ENCODE measurements around the gene UROS. TPM values are rescaled to one million over a fixed set of nuclear protein-coding genes. Genes with fewer than 3 reads are reported as not detected.
A peak's percentile ranks its signal among the peaks of the same experiment; 100 is the strongest.

The UROS gene
- total and polyA plus RNA-seq, 4 donors: 24.9 to 157 (median 37.9) TPM

GRCh38 chr10:125849448-125849847 is 26.4 kb upstream of the UROS start:
- Histone ChIP-seq H3K27me3 (ENCODE audit: control insufficient read depth in 4 of 4, insufficient read depth in 4 of 4, low read length in 3 of 4) (no peaks in the 10 kb centered on the region), H3K9me3 (ENCODE audit: control insufficient read depth in 4 of 4, low read length in 3 of 4) (no peaks in the 10 kb centered on the region), H3K27ac (ENCODE audit: low read depth in 1 of 2, low read length in 2 of 2) (peak overlapping the region in 1 of 2 donors; percentile 27), H3K4me1 (ENCODE audit: control insufficient read depth in 4 of 4, insufficient read depth in 4 of 4, low read length in 3 of 4) (peaks cover 7 to 31% (median 23%) of the 10 kb centered on the region in 4 donors), H3K4me3 (ENCODE audit: low read depth in 1 of 3, low read length in 3 of 3) (no peak overlapping the region), H3K9ac (ENCODE audit: low read depth in 1 of 2, low read length in 2 of 2) (no peak overlapping the region), H3K36me3 (ENCODE audit: control insufficient read depth in 4 of 4, insufficient read depth in 3 of 4, low read depth in 1 of 4, low read length in 3 of 4) (peaks cover 1 to 22% (median 15%) of the 10 kb centered on the region in 4 donors)
- WGBS: 51% methylated on average over 7 of the region's 7 CpGs
- no peak for DNase-seq (ENCODE audit: low spot score)
- no peak for TF ChIP-seq SP1 (IDR thresholded peaks at IDR 0.05)
- peak in 1 of 2 donors; percentile 29 for TF ChIP-seq RAD21 (IDR thresholded peaks at IDR 0.05)
- TF ChIP-seq JUND (IDR thresholded peaks at IDR 0.05): no peak
- no peak for TF ChIP-seq ZBTB33 (IDR thresholded peaks at IDR 0.05)
- TF ChIP-seq, protein P1, sequence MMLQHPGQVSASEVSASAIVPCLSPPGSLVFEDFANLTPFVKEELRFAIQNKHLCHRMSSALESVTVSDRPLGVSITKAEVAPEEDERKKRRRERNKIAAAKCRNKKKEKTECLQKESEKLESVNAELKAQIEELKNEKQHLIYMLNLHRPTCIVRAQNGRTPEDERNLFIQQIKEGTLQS (IDR thresholded peaks at IDR 0.05): no peak
- TF ChIP-seq, protein P2, sequence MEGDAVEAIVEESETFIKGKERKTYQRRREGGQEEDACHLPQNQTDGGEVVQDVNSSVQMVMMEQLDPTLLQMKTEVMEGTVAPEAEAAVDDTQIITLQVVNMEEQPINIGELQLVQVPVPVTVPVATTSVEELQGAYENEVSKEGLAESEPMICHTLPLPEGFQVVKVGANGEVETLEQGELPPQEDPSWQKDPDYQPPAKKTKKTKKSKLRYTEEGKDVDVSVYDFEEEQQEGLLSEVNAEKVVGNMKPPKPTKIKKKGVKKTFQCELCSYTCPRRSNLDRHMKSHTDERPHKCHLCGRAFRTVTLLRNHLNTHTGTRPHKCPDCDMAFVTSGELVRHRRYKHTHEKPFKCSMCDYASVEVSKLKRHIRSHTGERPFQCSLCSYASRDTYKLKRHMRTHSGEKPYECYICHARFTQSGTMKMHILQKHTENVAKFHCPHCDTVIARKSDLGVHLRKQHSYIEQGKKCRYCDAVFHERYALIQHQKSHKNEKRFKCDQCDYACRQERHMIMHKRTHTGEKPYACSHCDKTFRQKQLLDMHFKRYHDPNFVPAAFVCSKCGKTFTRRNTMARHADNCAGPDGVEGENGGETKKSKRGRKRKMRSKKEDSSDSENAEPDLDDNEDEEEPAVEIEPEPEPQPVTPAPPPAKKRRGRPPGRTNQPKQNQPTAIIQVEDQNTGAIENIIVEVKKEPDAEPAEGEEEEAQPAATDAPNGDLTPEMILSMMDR (IDR thresholded peaks at IDR 0.05; ENCODE audit: low read depth, low read length, missing input control): peak; percentile 29

DNA sequence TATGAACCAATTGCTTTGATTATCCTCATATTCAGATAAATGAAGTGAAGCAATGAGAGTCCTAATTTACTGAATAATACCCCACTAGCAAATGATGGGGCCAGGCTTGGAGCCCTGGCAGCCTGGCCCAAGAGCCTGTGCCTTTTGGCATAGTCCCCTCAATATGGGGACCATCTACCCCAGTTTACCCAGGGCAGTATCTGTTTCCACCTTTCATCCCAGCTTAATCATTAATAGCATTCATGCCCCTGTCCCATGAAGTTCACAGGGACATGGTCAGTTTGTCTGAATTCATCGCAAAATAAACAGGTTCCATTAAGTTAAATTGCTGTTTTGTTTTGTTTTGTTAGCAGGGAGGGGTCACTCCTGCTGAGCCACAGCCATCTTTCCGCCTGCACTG is 25.8 kb upstream of the UROS start:
- WGBS: 49% methylated on average over 2 of the region's 2 CpGs

More for the DNA sequence above, 25.8 kb upstream of the UROS start:
- DNase-seq (ENCODE audit: low spot score): no peak
- no peaks in the 10 kb centered on the region for H3K27me3 ChIP-seq (ENCODE audit: control insufficient read depth in 4 of 4, insufficient read depth in 4 of 4, low read length in 3 of 4)
- no peak overlapping the region for H3K9ac ChIP-seq (ENCODE audit: low read depth in 1 of 2, low read length in 2 of 2)
- no peak for TF ChIP-seq GABPA (IDR thresholded peaks at IDR 0.05 in 1 of 2, conservative IDR thresholded peaks at IDR 0.05 in 1 of 2)
- TF ChIP-seq EGR1 (IDR thresholded peaks at IDR 0.05; ENCODE audit: low read depth in 2 of 2): no peak
- TF ChIP-seq ZBTB33 (IDR thresholded peaks at IDR 0.05): no peak
- no peak for TF ChIP-seq HNF4A (conservative IDR thresholded peaks at IDR 0.05)
- TF ChIP-seq, protein P2 (IDR thresholded peaks at IDR 0.05; ENCODE audit: low read depth, low read length, missing input control): no peak
- TF ChIP-seq FOXA1 (IDR thresholded peaks at IDR 0.05): no peak
- TF ChIP-seq RAD21 (IDR thresholded peaks at IDR 0.05): no peak
- TF ChIP-seq, protein P1 (IDR thresholded peaks at IDR 0.05): no peak
- TF ChIP-seq TAF1 (conservative IDR thresholded peaks at IDR 0.05): no peak
- peak in 1 of 2 donors; percentile 37 for TF ChIP-seq RXRA (IDR thresholded peaks at IDR 0.05)
- TF ChIP-seq YY1 (IDR thresholded peaks at IDR 0.05): peak; percentile 41
- TF ChIP-seq SP1 (IDR thresholded peaks at IDR 0.05): peak; percentile 31
- TF ChIP-seq, protein P3, sequence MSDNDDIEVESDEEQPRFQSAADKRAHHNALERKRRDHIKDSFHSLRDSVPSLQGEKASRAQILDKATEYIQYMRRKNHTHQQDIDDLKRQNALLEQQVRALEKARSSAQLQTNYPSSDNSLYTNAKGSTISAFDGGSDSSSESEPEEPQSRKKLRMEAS (IDR thresholded peaks at IDR 0.05): no peak
- H3K36me3 ChIP-seq (ENCODE audit: control insufficient read depth in 4 of 4, insufficient read depth in 3 of 4, low read depth in 1 of 4, low read length in 3 of 4): peaks cover 1 to 22% (median 15%) of the 10 kb centered on the region in 4 donors
- H3K27ac ChIP-seq (ENCODE audit: low read depth in 1 of 2, low read length in 2 of 2): peak overlapping the region in 1 of 2 donors; percentile 38
- H3K4me1 ChIP-seq (ENCODE audit: control insufficient read depth in 4 of 4, insufficient read depth in 4 of 4, low read length in 3 of 4): peaks cover 7 to 31% (median 23%) of the 10 kb centered on the region in 4 donors
- H3K4me3 ChIP-seq (ENCODE audit: low read depth in 1 of 3, low read length in 3 of 3): no peak overlapping the region
- H3K9me3 ChIP-seq (ENCODE audit: control insufficient read depth in 4 of 4, low read length in 3 of 4): no peaks in the 10 kb centered on the region
